ENCODE data around the gene SNX14.

DNA sequence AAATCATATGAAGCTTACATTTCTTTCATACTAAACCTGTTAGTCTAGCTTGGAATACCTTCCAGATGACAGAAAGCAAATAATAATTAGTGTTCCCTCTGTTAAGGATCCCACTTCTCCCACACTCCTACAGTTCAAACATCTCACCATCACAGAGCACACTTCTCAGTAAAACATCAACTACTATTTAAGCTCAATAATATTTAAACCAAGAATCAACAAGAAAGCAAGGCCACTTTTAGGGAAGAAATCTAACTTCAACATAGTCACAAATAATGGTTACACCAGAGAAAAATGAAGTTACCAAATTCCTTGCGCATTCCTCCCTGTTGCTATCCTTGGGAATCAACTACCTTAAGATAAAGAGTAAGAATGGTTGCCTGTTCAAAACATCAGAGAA lies 1.6 kb downstream of the SNX14 start:
- TF ChIP-seq SPI1 (IDR thresholded peaks at IDR 0.05; ENCODE audit: borderline replicate concordance, low read depth) (no peak), POLR2AphosphoS5 (IDR thresholded peaks at IDR 0.05; ENCODE audit: low read depth) (no peak), GABPA (IDR thresholded peaks at IDR 0.05; ENCODE audit: low read depth) (no peak)
- TF ChIP-seq, protein P1, sequence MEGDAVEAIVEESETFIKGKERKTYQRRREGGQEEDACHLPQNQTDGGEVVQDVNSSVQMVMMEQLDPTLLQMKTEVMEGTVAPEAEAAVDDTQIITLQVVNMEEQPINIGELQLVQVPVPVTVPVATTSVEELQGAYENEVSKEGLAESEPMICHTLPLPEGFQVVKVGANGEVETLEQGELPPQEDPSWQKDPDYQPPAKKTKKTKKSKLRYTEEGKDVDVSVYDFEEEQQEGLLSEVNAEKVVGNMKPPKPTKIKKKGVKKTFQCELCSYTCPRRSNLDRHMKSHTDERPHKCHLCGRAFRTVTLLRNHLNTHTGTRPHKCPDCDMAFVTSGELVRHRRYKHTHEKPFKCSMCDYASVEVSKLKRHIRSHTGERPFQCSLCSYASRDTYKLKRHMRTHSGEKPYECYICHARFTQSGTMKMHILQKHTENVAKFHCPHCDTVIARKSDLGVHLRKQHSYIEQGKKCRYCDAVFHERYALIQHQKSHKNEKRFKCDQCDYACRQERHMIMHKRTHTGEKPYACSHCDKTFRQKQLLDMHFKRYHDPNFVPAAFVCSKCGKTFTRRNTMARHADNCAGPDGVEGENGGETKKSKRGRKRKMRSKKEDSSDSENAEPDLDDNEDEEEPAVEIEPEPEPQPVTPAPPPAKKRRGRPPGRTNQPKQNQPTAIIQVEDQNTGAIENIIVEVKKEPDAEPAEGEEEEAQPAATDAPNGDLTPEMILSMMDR (IDR thresholded peaks at IDR 0.05; ENCODE audit: insufficient read depth, low read length) = no peak
- TF ChIP-seq, protein P2, sequence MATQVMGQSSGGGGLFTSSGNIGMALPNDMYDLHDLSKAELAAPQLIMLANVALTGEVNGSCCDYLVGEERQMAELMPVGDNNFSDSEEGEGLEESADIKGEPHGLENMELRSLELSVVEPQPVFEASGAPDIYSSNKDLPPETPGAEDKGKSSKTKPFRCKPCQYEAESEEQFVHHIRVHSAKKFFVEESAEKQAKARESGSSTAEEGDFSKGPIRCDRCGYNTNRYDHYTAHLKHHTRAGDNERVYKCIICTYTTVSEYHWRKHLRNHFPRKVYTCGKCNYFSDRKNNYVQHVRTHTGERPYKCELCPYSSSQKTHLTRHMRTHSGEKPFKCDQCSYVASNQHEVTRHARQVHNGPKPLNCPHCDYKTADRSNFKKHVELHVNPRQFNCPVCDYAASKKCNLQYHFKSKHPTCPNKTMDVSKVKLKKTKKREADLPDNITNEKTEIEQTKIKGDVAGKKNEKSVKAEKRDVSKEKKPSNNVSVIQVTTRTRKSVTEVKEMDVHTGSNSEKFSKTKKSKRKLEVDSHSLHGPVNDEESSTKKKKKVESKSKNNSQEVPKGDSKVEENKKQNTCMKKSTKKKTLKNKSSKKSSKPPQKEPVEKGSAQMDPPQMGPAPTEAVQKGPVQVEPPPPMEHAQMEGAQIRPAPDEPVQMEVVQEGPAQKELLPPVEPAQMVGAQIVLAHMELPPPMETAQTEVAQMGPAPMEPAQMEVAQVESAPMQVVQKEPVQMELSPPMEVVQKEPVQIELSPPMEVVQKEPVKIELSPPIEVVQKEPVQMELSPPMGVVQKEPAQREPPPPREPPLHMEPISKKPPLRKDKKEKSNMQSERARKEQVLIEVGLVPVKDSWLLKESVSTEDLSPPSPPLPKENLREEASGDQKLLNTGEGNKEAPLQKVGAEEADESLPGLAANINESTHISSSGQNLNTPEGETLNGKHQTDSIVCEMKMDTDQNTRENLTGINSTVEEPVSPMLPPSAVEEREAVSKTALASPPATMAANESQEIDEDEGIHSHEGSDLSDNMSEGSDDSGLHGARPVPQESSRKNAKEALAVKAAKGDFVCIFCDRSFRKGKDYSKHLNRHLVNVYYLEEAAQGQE (IDR thresholded peaks at IDR 0.05; ENCODE audit: insufficient replicate concordance, low read depth) = no peak

Measured in HL-60 (cell line).